C4-2B (cell line): ENCODE data around the gene HOXA7.

Experiments used
- H3K27ac ChIP-seq: fragments of 450-650 bp; 2 replicates; pipeline ENCODE4 v1.5.1; 2017
- ZFX ChIP-seq: fragments of 450-650 bp; IDR thresholded peaks from 2 replicates; pipeline ENCODE4 v1.6.1; 2017
- TF ChIP-seq, protein P1 (sequence below): fragments of 450-650 bp; conservative IDR thresholded peaks from 2 replicates; pipeline ENCODE4 v1.5.1; 2017; ENCODE audit warnings: mild to moderate bottlenecking

The HOXA7 gene

GRCh38 chr7:27157702-27158431, 1.4 kb upstream of the HOXA7 start:
- TF ChIP-seq, protein P1, sequence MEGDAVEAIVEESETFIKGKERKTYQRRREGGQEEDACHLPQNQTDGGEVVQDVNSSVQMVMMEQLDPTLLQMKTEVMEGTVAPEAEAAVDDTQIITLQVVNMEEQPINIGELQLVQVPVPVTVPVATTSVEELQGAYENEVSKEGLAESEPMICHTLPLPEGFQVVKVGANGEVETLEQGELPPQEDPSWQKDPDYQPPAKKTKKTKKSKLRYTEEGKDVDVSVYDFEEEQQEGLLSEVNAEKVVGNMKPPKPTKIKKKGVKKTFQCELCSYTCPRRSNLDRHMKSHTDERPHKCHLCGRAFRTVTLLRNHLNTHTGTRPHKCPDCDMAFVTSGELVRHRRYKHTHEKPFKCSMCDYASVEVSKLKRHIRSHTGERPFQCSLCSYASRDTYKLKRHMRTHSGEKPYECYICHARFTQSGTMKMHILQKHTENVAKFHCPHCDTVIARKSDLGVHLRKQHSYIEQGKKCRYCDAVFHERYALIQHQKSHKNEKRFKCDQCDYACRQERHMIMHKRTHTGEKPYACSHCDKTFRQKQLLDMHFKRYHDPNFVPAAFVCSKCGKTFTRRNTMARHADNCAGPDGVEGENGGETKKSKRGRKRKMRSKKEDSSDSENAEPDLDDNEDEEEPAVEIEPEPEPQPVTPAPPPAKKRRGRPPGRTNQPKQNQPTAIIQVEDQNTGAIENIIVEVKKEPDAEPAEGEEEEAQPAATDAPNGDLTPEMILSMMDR: no peak
- no peak for TF ChIP-seq ZFX
- no peak overlapping the region for H3K27ac ChIP-seq

DNA sequence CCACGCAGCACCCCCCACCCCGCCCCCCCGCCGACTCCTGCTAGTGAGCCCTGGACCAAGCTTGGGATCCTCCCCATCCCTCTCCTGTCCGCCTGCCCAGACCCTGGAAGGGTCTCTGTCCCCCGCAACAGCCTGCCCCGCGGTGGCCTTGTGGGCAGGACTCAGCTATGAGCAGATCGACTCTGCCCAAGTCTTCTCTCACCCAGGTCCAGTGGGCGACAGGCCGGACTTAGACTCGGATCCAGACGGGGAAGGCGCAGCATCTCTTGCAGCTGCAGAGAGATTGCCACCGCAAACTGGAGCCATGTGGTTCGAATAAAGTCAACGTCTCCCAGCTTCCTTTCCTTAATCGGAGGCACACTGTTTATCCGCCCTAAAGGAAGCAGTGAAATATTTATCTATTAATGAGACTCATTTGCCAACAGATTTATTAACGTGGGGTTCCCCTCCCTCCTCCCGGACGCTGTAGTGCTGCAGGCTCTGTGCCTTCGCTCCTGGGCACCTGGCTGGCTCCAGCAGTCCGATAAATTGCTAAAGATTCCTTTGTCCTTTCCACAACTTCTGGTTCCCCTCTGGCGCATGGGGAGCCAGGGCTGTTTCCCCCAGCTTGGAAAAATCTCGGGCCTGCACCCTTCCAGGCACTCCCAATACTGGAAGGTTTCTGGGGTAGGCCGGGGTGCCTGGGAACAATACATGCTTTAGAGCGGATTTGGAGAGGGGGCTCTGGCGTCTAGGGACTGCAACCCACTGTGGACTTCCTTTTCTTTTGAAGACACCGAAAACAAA, 634 bp upstream of the HOXA7 start:
- H3K27ac ChIP-seq: no peak overlapping the region
- TF ChIP-seq, protein P1: no peak
- no peak for TF ChIP-seq ZFX

GRCh38 chr7:27155816-27156507, 513 bp downstream of the HOXA7 start:
- TF ChIP-seq, protein P1: peak; percentile 22
- TF ChIP-seq ZFX: no peak
- H3K27ac ChIP-seq: peak overlapping the region; percentile 57

- peak overlapping the region; percentile 57 for H3K27ac ChIP-seq
- TF ChIP-seq, protein P1: no peak
- TF ChIP-seq ZFX: no peak
These were observed 1.3 kb downstream of the HOXA7 start for GRCh38 chr7:27154901-27155815.

GRCh38 chr7:27154369-27154768, 2.1 kb downstream of the HOXA7 start:
- TF ChIP-seq, protein P1: no peak
- no peak for TF ChIP-seq ZFX
- H3K27ac ChIP-seq: no peak overlapping the region

GRCh38 chr7:27153526-27153925, 2.9 kb downstream of the HOXA7 start:
- TF ChIP-seq ZFX: no peak
- TF ChIP-seq, protein P1: no peak
- H3K27ac ChIP-seq: no peak overlapping the region
